ENCODE measurements around the gene DDX60. TPM values are rescaled to one million over a fixed set of nuclear protein-coding genes. Genes with fewer than 3 reads are reported as not detected.
"Not testable (repeated sequence)": the region's sequence is repeated elsewhere in the genome, so short reads cannot be mapped to it uniquely, and the experiment has no call there.

Gene DDX60
- total RNA-seq, 2 experiments from 2014 or later: not detected

DNA sequence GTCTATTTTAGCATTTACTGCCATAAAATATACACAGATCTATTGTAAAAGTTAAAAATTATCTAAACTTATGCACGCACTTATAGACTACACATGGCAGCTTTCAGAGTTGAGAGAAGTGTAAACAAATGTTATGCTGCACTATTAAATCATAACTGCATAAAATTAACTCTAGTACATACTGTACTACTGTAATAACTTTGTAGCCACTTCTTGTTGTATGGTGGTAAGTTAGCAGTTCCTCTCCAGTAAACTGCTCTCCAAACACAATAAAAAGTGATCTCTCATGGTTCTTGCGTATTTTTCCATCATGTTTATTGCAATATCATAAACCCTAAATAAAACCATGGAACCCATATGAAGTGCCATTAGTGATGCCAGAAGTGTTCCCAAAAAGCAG, 9.6 kb downstream of the DDX60 start:
- H3K36me3 ChIP-seq (ENCODE audit: insufficient read depth, low read length): no peaks in the 10 kb centered on the region
- CTCF ChIA-PET (ENCODE audit: unreplicated experiment): no interaction called here

GRCh38 chr4:168306476-168306875, 12.1 kb downstream of the DDX60 start:
- TF ChIP-seq CTCF (conservative IDR thresholded peaks at IDR 0.05; ENCODE audit: low read length): no peak
- no peak for TF ChIP-seq EZH2phosphoT487 (IDR thresholded peaks at IDR 0.05; ENCODE audit: borderline replicate concordance, low read depth, low read length)
- Histone ChIP-seq H4K20me1 (ENCODE audit: insufficient read depth, low read length) (no peaks in the 10 kb centered on the region), H3K9me3 (ENCODE audit: low read length) (no peaks in the 10 kb centered on the region), H3K9me2 (ENCODE audit: insufficient read depth, low read length) (no peaks in the 10 kb centered on the region), H3K79me2 (ENCODE audit: insufficient read depth, low read depth, low read length) (no peaks in the 10 kb centered on the region), H2AFZ (ENCODE audit: low read length) (no peak overlapping the region), H3K4me3 (ENCODE audit: low read depth, low read length, poor library complexity, severe bottlenecking) (no peak overlapping the region), H3K4me2 (ENCODE audit: low read length) (no peak overlapping the region), H3K36me3 (ENCODE audit: insufficient read depth, low read length) (no peaks in the 10 kb centered on the region), H3K4me1 (ENCODE audit: insufficient read depth, low read length, poor library complexity, severe bottlenecking) (no peaks in the 10 kb centered on the region), H3K27ac (ENCODE audit: low read depth, low read length, poor library complexity, severe bottlenecking) (no peak overlapping the region)
- ChIA-PET POLR2A (no interaction called here), CTCF (ENCODE audit: unreplicated experiment) (no interaction called here)
- no peak for DNase-seq (ENCODE audit: low spot score)
- BruUV-seq (replicated peaks): no TSS peak
- intact Hi-C loops (cut with micrococcal nuclease; ENCODE audit: unreplicated experiment): no loop called here

More for the DNA sequence above, 9.6 kb downstream of the DDX60 start:
- H2AFZ ChIP-seq (ENCODE audit: low read length): no peak overlapping the region
- H3K27ac ChIP-seq (ENCODE audit: low read depth, low read length, poor library complexity, severe bottlenecking): no peak overlapping the region
- intact Hi-C loops (cut with micrococcal nuclease; ENCODE audit: unreplicated experiment): no loop called here
- no peak overlapping the region for H3K4me2 ChIP-seq (ENCODE audit: low read length)
- H3K4me3 ChIP-seq (ENCODE audit: low read depth, low read length, poor library complexity, severe bottlenecking): no peak overlapping the region
- no TSS peak for BruUV-seq (replicated peaks)
- no peaks in the 10 kb centered on the region for H3K4me1 ChIP-seq (ENCODE audit: insufficient read depth, low read length, poor library complexity, severe bottlenecking)
- H4K20me1 ChIP-seq (ENCODE audit: insufficient read depth, low read length): no peaks in the 10 kb centered on the region
- no peak for DNase-seq (ENCODE audit: low spot score)
- H3K9me3 ChIP-seq (ENCODE audit: low read length): no peaks in the 10 kb centered on the region
- H3K9me2 ChIP-seq (ENCODE audit: insufficient read depth, low read length): no peaks in the 10 kb centered on the region
- H3K79me2 ChIP-seq (ENCODE audit: insufficient read depth, low read depth, low read length): no peaks in the 10 kb centered on the region
- POLR2A ChIA-PET: no interaction called here
- TF ChIP-seq EZH2phosphoT487 (IDR thresholded peaks at IDR 0.05; ENCODE audit: borderline replicate concordance, low read depth, low read length): no peak
- TF ChIP-seq CTCF (conservative IDR thresholded peaks at IDR 0.05; ENCODE audit: low read length): no peak

GRCh38 chr4:168304744-168305459, 13.7 kb downstream of the DDX60 start:
- Histone ChIP-seq H3K4me1 (ENCODE audit: insufficient read depth, low read length, poor library complexity, severe bottlenecking) (no peaks in the 10 kb centered on the region), H4K20me1 (ENCODE audit: insufficient read depth, low read length) (no peaks in the 10 kb centered on the region), H3K9me2 (ENCODE audit: insufficient read depth, low read length) (no peaks in the 10 kb centered on the region), H3K79me2 (ENCODE audit: insufficient read depth, low read depth, low read length) (no peaks in the 10 kb centered on the region), H3K27ac (ENCODE audit: low read depth, low read length, poor library complexity, severe bottlenecking) (no peak overlapping the region), H3K4me3 (ENCODE audit: low read depth, low read length, poor library complexity, severe bottlenecking) (no peak overlapping the region), H2AFZ (ENCODE audit: low read length) (no peak overlapping the region), H3K9me3 (ENCODE audit: low read length) (no peaks in the 10 kb centered on the region), H3K4me2 (ENCODE audit: low read length) (no peak overlapping the region), H3K36me3 (ENCODE audit: insufficient read depth, low read length) (no peaks in the 10 kb centered on the region)
- no peak for DNase-seq (ENCODE audit: low spot score)
- BruUV-seq (replicated peaks): no TSS peak
- no peak for TF ChIP-seq EZH2phosphoT487 (IDR thresholded peaks at IDR 0.05; ENCODE audit: borderline replicate concordance, low read depth, low read length)
- no peak for TF ChIP-seq CTCF (conservative IDR thresholded peaks at IDR 0.05; ENCODE audit: low read length)
- POLR2A ChIA-PET: interaction anchor here (1.0 to 1.2 kb wide), 2 partner anchors 48 to 53 kb away, joined by 3 read pairs; no protein-coding TSS in a partner anchor
- CTCF ChIA-PET (ENCODE audit: unreplicated experiment): no interaction called here
- intact Hi-C loops (cut with micrococcal nuclease; ENCODE audit: unreplicated experiment): no loop called here

DNA sequence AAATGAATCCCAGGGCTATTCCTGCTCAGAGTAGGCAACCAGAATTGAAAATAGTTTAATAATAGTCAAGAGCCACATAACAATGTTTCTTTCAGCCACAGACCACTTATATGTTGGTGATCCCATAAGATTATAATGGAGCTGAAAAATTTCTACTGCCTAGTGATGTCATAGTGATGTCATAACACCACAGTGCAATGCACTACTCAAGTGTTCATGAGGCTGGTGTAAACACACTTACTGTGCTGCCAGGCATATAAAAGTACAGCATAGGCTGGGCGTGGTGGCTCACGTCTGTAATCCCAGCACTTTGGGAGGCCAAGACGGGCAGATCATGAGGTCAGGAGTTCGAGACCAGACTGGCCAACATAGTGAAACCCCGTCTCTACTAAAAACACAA, 15.1 kb downstream of the DDX60 start:
- DNase-seq (ENCODE audit: low spot score); CTCF ChIA-PET (ENCODE audit: unreplicated experiment); H3K27ac ChIP-seq (ENCODE audit: low read depth, low read length, poor library complexity, severe bottlenecking); H3K9me3 ChIP-seq (ENCODE audit: low read length); BruUV-seq (replicated peaks); H3K4me2 ChIP-seq (ENCODE audit: low read length); H3K4me3 ChIP-seq (ENCODE audit: low read depth, low read length, poor library complexity, severe bottlenecking); H3K36me3 ChIP-seq (ENCODE audit: insufficient read depth, low read length); H3K79me2 ChIP-seq (ENCODE audit: insufficient read depth, low read depth, low read length); H3K4me1 ChIP-seq (ENCODE audit: insufficient read depth, low read length, poor library complexity, severe bottlenecking); H2AFZ ChIP-seq (ENCODE audit: low read length); intact Hi-C loops (cut with micrococcal nuclease; ENCODE audit: unreplicated experiment); H4K20me1 ChIP-seq (ENCODE audit: insufficient read depth, low read length); H3K9me2 ChIP-seq (ENCODE audit: insufficient read depth, low read length): not testable (repeated sequence)
- POLR2A ChIA-PET: interaction anchor here (0.7 kb wide), 1 partner anchor 83 kb away, joined by 3 read pairs; no protein-coding TSS in a partner anchor
